GM12873 (cell line): ENCODE data around the gene UBE3D.

Source experiments
- TF ChIP-seq, protein P1 (sequence below): IDR thresholded peaks from 2 replicates; pipeline ENCODE4 v1.5.1; 2012; ENCODE audit warnings: low read depth, mild to moderate bottlenecking, moderate library complexity, low read length, control low read depth; ENCODE audit not compliant: insufficient read depth; ENCODE audit errors: missing control alignments

Gene UBE3D

DNA sequence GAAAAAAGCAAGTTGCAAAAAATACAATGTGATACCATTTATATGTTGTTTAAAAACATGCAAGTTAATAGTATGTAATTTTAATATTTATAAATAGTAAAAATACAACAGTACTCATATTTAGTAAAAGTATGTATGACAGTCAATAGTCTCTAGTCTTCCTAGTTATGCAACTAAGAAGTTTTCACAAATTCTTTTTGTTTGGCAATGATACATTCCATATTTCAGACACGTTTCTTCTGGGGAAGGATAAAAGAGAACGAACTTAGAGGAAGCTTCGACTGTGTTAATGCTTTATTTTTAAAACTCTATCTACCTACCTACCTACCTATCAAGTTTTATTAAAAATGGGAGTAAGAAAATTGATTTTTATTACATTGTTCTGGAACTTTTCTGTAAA lies 77.7 kb downstream of the UBE3D start:
- TF ChIP-seq, protein P1, sequence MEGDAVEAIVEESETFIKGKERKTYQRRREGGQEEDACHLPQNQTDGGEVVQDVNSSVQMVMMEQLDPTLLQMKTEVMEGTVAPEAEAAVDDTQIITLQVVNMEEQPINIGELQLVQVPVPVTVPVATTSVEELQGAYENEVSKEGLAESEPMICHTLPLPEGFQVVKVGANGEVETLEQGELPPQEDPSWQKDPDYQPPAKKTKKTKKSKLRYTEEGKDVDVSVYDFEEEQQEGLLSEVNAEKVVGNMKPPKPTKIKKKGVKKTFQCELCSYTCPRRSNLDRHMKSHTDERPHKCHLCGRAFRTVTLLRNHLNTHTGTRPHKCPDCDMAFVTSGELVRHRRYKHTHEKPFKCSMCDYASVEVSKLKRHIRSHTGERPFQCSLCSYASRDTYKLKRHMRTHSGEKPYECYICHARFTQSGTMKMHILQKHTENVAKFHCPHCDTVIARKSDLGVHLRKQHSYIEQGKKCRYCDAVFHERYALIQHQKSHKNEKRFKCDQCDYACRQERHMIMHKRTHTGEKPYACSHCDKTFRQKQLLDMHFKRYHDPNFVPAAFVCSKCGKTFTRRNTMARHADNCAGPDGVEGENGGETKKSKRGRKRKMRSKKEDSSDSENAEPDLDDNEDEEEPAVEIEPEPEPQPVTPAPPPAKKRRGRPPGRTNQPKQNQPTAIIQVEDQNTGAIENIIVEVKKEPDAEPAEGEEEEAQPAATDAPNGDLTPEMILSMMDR: no peak

DNA sequence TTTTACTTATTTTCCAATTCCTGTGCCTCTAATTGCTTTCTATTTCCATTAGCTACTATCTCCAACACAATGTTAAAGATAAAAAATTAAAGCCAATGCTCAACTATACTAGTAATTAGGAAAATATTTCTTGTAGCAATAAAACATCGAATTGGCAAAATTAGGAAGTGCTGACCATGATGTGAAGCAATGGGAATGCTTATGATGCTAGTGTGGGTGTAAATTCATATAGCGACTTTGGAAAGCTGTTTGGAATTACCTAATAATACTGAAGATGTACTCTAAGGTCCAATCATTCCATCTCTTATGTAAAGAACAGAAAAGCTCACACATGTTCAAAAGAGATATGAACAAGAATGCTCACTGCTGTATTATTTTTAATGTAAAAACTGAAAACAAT lies 78.2 kb downstream of the UBE3D start:
- TF ChIP-seq, protein P1: no peak

DNA sequence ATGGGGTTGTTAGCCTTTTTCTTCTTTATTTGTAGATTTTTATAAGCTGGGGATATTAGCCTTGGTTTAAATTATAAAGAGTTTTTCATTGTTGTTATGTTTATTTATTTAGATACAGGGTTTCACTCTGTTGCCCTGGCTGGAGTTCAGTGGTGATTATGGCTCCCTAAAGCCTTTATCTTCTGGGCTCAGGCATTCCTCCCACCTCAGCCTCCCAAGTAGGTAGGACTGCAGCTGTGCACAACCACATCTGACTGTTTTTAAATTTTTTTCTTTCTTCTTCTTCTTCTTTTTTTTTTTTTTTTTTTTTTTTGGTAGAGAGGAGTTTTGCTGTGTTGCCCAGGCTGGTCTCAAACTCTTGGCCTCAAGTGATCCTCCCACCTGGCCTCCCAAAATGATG lies 80.9 kb downstream of the UBE3D start:
- TF ChIP-seq, protein P1: no peak

DNA sequence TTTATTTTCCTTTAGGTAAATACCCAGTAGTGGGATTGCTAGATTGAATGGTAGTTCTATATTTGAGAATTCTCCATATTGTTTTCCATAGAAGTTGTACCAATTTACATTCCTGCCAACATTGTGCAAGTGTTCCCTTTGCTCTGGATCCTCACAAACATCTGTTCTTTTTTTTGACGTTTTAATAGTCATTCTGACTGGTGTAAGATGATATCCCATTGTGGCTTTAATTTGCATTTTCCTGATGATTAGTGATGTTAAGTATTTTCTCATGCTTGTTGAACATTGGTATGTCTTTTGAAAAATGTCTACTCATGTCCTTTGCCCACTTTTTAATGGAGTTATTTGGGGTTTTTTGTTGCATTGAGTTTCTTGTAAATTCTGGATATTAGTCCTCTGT lies 85.6 kb downstream of the UBE3D start:
- TF ChIP-seq, protein P1: no peak

DNA sequence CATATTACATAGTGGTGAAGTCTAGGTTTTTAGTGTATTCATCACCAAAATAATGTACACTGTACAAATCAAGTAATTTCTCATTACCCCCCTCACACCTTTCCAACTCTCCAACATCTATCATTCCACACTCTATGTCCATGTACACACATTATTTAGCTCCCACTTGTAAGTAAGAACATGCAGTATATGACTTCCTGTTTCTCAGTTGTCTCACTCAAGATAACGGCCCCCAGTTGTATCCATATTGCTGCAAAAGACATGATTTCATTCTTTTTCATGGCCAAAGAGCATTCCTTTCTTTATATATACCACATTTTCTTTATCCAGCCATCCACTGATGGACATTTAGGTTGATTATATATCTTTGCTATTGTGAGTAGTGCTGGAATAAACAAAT lies 86.0 kb downstream of the UBE3D start:
- TF ChIP-seq, protein P1: no peak

DNA sequence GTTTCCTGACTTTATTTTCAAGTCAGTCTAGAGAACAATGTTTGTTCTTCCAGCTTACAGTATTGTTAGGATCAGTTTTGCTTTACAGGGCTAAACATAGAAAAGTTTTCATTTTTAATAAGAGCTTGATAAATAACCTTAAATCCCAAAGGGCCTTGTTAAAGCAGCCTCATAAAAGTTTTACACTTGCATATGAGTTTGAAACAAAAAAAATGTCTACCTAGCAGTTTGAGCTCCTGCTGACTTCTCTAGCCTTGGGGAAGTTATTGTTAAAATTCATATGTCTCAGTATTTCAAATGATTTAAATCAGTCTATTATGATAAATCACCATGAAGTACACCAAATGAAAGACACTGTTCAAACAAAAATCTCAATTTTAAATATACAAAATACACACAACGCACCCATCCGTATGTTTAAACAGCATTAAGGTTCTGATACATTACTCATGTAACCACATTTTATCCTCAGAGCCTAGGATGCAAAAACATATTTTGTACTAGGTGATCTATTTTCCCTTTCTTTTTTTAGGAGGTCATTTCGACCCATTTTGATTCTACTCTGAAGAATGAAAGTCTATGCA lies 87.2 kb downstream of the UBE3D start:
- TF ChIP-seq, protein P1: no peak

DNA sequence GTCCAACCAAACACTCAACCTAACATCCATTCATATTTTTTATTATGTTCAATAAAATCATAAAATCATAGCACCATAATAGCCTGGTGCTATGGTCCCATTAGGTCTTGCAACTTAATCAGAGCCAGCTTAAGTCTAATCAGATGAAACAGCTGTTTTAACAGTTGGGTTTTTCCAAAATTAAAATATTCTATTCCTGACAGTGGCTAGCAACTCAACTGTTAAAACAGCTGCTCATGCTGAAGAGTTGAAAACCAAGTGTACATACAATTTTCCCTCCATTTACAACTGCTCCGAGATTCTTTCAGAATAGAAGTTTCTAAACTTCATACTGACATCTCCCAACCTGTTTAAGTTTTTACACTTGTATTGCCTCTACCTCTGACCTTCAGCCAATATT lies 89.5 kb downstream of the UBE3D start:
- TF ChIP-seq, protein P1: no peak
